Liver (tissue), 9 donors: ENCODE measurements around the gene AMZ1. TPM values are rescaled to one million over a fixed set of nuclear protein-coding genes. Genes with fewer than 3 reads are reported as not detected.

Experiments
- DNase-seq: peaks from one replicate; pipeline ENCODE4 v3.0.0-alpha.2; 2017; ENCODE audit warnings: low spot score
- H3K27ac ChIP-seq, 2 donors: one replicate each; pipeline ENCODE4 v1.7.0; 2013; ENCODE audit warnings: inconsistent platforms in 2 of 2, low read length in 2 of 2, control low read depth in 1 of 2, low read depth in 1 of 2, mild to moderate bottlenecking in 1 of 2
- H3K27me3 ChIP-seq, 4 donors: one replicate each; pipeline versions ENCODE4 v1.6.1 to v1.7.0; 2013; ENCODE audit warnings: low read length in 3 of 4, inconsistent platforms in 1 of 4, mild to moderate bottlenecking in 1 of 4, moderate library complexity in 1 of 4; ENCODE audit not compliant: control insufficient read depth in 4 of 4, insufficient read depth in 4 of 4
- H3K36me3 ChIP-seq, 4 donors: one replicate each; pipeline versions ENCODE4 v1.6.1 to v1.7.0; 2013; ENCODE audit warnings: low read length in 3 of 4, mild to moderate bottlenecking in 3 of 4, low read depth in 1 of 4, moderate library complexity in 1 of 4; ENCODE audit not compliant: control insufficient read depth in 4 of 4, insufficient read depth in 3 of 4
- H3K4me1 ChIP-seq, 4 donors: one replicate each; pipeline versions ENCODE4 v1.6.1 to v1.7.0; 2013; ENCODE audit warnings: low read length in 3 of 4, mild to moderate bottlenecking in 3 of 4, moderate library complexity in 1 of 4; ENCODE audit not compliant: control insufficient read depth in 4 of 4, insufficient read depth in 4 of 4
- H3K4me3 ChIP-seq, 3 donors: one replicate each; pipeline versions ENCODE4 v1.6.1 to v1.7.0; 2013; ENCODE audit warnings: low read length in 3 of 3, control low read depth in 1 of 3, low read depth in 1 of 3, mild to moderate bottlenecking in 1 of 3
- H3K9ac ChIP-seq, 2 donors: one replicate each; pipeline ENCODE4 v1.7.0; 2013; ENCODE audit warnings: low read length in 2 of 2, mild to moderate bottlenecking in 2 of 2, moderate library complexity in 2 of 2, control low read depth in 1 of 2, low read depth in 1 of 2
- H3K9me3 ChIP-seq, 4 donors: one replicate each; pipeline versions ENCODE4 v1.6.1 to v1.7.0; 2013; ENCODE audit warnings: low read length in 3 of 4; ENCODE audit not compliant: control insufficient read depth in 4 of 4
- EGR1 ChIP-seq, 2 donors: IDR thresholded peaks; 2 replicates each; pipeline ENCODE4 v1.6.1; 2016 to 2018; ENCODE audit warnings: antibody characterized with exemption in 2 of 2, low read depth in 2 of 2
- FOXA1 ChIP-seq: IDR thresholded peaks from 2 replicates; pipeline ENCODE4 v1.6.1; 2016; ENCODE audit warnings: antibody characterized with exemption
- FOXA2 ChIP-seq: IDR thresholded peaks from 2 replicates; pipeline ENCODE4 v1.6.1; 2016; ENCODE audit warnings: antibody characterized with exemption
- GABPA ChIP-seq, 2 donors: IDR thresholded peaks in 1 of 2; conservative IDR thresholded peaks in 1 of 2; 2 replicates each; pipeline ENCODE4 v1.6.1; 2016; ENCODE audit warnings: antibody characterized with exemption in 2 of 2, mild to moderate bottlenecking in 1 of 2, moderate library complexity in 1 of 2
- HNF4A ChIP-seq, 2 donors: conservative IDR thresholded peaks; 2 replicates each; pipeline ENCODE4 v1.6.1; 2016; ENCODE audit warnings: antibody characterized with exemption in 2 of 2, mild to moderate bottlenecking in 2 of 2
- HNF4G ChIP-seq: IDR thresholded peaks from 2 replicates; pipeline ENCODE4 v1.6.1; 2016; ENCODE audit warnings: antibody characterized with exemption
- JUND ChIP-seq, 2 donors: IDR thresholded peaks; 2 replicates each; pipeline ENCODE4 v1.6.1; 2016; ENCODE audit warnings: antibody characterized with exemption in 2 of 2
- NR2F2 ChIP-seq: IDR thresholded peaks from 2 replicates; pipeline ENCODE4 v1.6.1; 2016; ENCODE audit warnings: antibody characterized with exemption
- RAD21 ChIP-seq, 2 donors: IDR thresholded peaks; 2 replicates each; pipeline ENCODE4 v1.6.1; 2016; ENCODE audit warnings: antibody characterized with exemption in 2 of 2, mild to moderate bottlenecking in 2 of 2
- RXRA ChIP-seq, 2 donors: IDR thresholded peaks; 2 replicates each; pipeline ENCODE4 v1.6.1; 2017 to 2018; ENCODE audit warnings: antibody characterized with exemption in 2 of 2, mild to moderate bottlenecking in 1 of 2
- SP1 ChIP-seq: IDR thresholded peaks from 2 replicates; pipeline ENCODE4 v1.6.1; 2018; ENCODE audit warnings: antibody characterized with exemption, mild to moderate bottlenecking
- TAF1 ChIP-seq: conservative IDR thresholded peaks from 2 replicates; pipeline ENCODE4 v1.6.1; 2016; ENCODE audit warnings: antibody characterized with exemption, mild to moderate bottlenecking
- YY1 ChIP-seq: IDR thresholded peaks from 2 replicates; pipeline ENCODE4 v1.6.1; 2016; ENCODE audit warnings: antibody characterized with exemption, mild to moderate bottlenecking
- WGBS: extraction: QIAGEN DNeasy Blood & Tissue Kit; methylation state at CpG from one replicate; pipeline ENCODE4 v1.1.7; 2013; 5-methylcytosine and 5-hydroxymethylcytosine counted together
- polyA plus RNA-seq, 2 donors: library from polyadenylated mRNA; stranded (reverse) in 1 of 2; unstranded in 1 of 2; fragments of 200-250 nt in 1 of 2; fragments of >200 nt in 1 of 2; fragmentation: Nextera tagmentation in 1 of 2; extraction: Ambion mirVana in 1 of 2; gene quantifications; one replicate each; pipeline versions ENCODE4 v1.2.1 to v1.2.3, GENCODE V29; 2013 to 2015
- total RNA-seq, 2 donors: library from RNA; depleted of rRNA; stranded (reverse); fragments of >200 nt; gene quantifications; one replicate each; pipeline ENCODE4 v1.2.3, GENCODE V29; 2014
- TF ChIP-seq, protein P1 (sequence below): fragments of 150-350 bp; IDR thresholded peaks from 2 replicates; pipeline ENCODE4 v1.5.1; 2017; ENCODE audit warnings: improper control_type of control experiment, low read depth, low read length; ENCODE audit not compliant: missing input control
- TF ChIP-seq, protein P2 (sequence below): IDR thresholded peaks from 2 replicates; pipeline ENCODE4 v1.6.1; 2016; ENCODE audit warnings: antibody characterized with exemption
- TF ChIP-seq, protein P3 (sequence below): IDR thresholded peaks from 2 replicates; pipeline ENCODE4 v1.6.1; 2016; ENCODE audit warnings: antibody characterized with exemption, mild to moderate bottlenecking
- TF ChIP-seq, protein P4 (sequence below): IDR thresholded peaks from 2 replicates; pipeline ENCODE4 v1.6.1; 2016; ENCODE audit warnings: antibody characterized with exemption
- TF ChIP-seq, protein P5 (sequence below): IDR thresholded peaks from 2 replicates; pipeline ENCODE4 v1.6.1; 2016; ENCODE audit warnings: antibody characterized with exemption
- donor health status: healthy.
- donor health status: healthy.
- donor health status: healthy.
- donor health status: healthy.
- donor health status: healthy.

The AMZ1 gene
- total and polyA plus RNA-seq, 4 donors: 0.10 to 1.3 (median 1.1) TPM; not detected in 1

DNA sequence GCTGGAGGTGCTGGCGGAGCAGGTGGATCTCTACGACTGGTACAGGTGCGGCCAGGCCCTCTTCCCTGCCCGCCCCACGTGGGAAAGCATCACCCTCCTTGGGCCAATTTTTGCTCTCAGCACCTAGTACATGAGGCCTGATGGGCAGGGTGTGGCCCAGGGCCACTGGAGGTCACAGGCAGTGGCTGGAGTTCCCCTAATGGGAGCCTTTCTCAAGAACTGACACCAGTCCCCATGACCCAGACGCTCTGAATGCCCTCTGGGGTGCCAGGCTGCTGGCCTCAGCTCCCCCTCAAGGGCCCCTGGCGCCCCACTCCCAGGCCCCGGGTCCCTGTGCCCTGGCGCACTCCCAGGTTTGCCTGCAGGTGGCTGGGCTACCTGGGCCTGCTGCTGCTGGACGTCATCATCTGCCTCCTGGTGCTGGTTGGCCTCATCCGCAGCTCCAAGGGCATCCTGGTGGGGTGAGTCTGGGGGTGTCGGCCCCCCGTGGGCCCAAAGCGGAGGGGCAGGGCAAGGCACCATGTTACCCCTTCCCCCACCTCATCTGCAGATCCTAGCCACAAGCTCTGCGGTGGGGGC, 40.3 kb upstream of the AMZ1 start (continued):
- TF ChIP-seq, protein P1, sequence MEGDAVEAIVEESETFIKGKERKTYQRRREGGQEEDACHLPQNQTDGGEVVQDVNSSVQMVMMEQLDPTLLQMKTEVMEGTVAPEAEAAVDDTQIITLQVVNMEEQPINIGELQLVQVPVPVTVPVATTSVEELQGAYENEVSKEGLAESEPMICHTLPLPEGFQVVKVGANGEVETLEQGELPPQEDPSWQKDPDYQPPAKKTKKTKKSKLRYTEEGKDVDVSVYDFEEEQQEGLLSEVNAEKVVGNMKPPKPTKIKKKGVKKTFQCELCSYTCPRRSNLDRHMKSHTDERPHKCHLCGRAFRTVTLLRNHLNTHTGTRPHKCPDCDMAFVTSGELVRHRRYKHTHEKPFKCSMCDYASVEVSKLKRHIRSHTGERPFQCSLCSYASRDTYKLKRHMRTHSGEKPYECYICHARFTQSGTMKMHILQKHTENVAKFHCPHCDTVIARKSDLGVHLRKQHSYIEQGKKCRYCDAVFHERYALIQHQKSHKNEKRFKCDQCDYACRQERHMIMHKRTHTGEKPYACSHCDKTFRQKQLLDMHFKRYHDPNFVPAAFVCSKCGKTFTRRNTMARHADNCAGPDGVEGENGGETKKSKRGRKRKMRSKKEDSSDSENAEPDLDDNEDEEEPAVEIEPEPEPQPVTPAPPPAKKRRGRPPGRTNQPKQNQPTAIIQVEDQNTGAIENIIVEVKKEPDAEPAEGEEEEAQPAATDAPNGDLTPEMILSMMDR: no peak
- TF ChIP-seq FOXA2: no peak

DNA sequence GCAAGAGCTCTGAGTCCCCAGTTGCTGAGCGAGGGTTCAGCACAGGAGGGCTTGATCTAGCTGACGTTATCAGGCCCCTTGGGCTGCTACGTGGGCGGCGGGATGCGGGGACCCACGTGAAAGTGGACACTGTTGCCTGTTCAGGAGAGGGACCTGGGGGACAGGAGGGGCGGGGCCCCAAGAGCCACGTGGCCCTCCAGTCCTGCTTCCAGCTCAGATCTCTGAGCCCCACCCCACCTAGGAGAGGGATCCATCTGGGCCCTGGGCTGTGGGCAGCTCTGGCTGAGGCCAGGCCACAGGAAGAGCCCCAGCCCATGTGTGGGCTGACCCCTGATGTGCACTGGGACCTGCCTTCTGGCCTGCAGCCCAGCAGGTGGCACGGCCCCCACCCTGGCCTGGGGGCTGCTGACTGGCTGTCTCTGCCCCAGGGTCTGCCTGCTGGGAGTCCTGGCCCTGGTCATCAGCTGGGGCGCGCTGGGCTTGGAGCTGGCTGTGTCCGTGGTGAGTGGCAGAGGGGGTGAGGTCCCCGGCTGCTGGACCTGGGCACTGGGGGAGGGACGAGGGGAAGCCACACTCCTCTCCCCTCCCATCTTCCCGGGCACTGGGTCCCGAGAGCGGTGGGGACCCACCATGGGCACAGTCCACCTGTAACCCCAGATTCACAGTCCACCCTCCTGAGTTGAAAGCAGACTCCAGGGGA, 38.7 kb upstream of the AMZ1 start:
- peaks cover 0 to 16% (median 8%) of the 10 kb centered on the region in 4 donors for H3K36me3 ChIP-seq
- DNase-seq: no peak

More for the DNA sequence above, 38.7 kb upstream of the AMZ1 start:
- H3K9ac ChIP-seq: no peak overlapping the region
- H3K27me3 ChIP-seq: no peaks in the 10 kb centered on the region
- TF ChIP-seq FOXA2 (no peak), JUND (IDR thresholded peaks at IDR 0.05) (no peak), NR2F2 (no peak), RXRA (IDR thresholded peaks at IDR 0.05) (no peak), HNF4G (no peak), EGR1 (IDR thresholded peaks at IDR 0.05; ENCODE audit: low read depth in 2 of 2) (no peak), SP1 (no peak), HNF4A (conservative IDR thresholded peaks at IDR 0.05) (no peak), TAF1 (no peak), RAD21 (IDR thresholded peaks at IDR 0.05) (no peak), GABPA (IDR thresholded peaks at IDR 0.05 in 1 of 2, conservative IDR thresholded peaks at IDR 0.05 in 1 of 2) (no peak), FOXA1 (no peak), YY1 (no peak)
- TF ChIP-seq, protein P2, sequence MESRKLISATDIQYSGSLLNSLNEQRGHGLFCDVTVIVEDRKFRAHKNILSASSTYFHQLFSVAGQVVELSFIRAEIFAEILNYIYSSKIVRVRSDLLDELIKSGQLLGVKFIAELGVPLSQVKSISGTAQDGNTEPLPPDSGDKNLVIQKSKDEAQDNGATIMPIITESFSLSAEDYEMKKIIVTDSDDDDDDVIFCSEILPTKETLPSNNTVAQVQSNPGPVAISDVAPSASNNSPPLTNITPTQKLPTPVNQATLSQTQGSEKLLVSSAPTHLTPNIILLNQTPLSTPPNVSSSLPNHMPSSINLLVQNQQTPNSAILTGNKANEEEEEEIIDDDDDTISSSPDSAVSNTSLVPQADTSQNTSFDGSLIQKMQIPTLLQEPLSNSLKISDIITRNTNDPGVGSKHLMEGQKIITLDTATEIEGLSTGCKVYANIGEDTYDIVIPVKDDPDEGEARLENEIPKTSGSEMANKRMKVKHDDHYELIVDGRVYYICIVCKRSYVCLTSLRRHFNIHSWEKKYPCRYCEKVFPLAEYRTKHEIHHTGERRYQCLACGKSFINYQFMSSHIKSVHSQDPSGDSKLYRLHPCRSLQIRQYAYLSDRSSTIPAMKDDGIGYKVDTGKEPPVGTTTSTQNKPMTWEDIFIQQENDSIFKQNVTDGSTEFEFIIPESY: no peak
- TF ChIP-seq, protein P1: no peak
- TF ChIP-seq, protein P3, sequence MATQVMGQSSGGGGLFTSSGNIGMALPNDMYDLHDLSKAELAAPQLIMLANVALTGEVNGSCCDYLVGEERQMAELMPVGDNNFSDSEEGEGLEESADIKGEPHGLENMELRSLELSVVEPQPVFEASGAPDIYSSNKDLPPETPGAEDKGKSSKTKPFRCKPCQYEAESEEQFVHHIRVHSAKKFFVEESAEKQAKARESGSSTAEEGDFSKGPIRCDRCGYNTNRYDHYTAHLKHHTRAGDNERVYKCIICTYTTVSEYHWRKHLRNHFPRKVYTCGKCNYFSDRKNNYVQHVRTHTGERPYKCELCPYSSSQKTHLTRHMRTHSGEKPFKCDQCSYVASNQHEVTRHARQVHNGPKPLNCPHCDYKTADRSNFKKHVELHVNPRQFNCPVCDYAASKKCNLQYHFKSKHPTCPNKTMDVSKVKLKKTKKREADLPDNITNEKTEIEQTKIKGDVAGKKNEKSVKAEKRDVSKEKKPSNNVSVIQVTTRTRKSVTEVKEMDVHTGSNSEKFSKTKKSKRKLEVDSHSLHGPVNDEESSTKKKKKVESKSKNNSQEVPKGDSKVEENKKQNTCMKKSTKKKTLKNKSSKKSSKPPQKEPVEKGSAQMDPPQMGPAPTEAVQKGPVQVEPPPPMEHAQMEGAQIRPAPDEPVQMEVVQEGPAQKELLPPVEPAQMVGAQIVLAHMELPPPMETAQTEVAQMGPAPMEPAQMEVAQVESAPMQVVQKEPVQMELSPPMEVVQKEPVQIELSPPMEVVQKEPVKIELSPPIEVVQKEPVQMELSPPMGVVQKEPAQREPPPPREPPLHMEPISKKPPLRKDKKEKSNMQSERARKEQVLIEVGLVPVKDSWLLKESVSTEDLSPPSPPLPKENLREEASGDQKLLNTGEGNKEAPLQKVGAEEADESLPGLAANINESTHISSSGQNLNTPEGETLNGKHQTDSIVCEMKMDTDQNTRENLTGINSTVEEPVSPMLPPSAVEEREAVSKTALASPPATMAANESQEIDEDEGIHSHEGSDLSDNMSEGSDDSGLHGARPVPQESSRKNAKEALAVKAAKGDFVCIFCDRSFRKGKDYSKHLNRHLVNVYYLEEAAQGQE: no peak
- TF ChIP-seq, protein P4, sequence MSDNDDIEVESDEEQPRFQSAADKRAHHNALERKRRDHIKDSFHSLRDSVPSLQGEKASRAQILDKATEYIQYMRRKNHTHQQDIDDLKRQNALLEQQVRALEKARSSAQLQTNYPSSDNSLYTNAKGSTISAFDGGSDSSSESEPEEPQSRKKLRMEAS: no peak
- TF ChIP-seq, protein P5, sequence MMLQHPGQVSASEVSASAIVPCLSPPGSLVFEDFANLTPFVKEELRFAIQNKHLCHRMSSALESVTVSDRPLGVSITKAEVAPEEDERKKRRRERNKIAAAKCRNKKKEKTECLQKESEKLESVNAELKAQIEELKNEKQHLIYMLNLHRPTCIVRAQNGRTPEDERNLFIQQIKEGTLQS: no peak
- peaks cover 0 to 7% (median 4%) of the 10 kb centered on the region in 4 donors for H3K4me1 ChIP-seq
- 93% methylated on average over 18 of the region's 18 CpGs for WGBS
- no peak overlapping the region for H3K27ac ChIP-seq
- no peak overlapping the region for H3K4me3 ChIP-seq
- H3K9me3 ChIP-seq: no peaks in the 10 kb centered on the region
